SU-DHL-6 (cell line): ENCODE measurements around the gene CAPN12.

Experiments
- CTCF ChIP-seq: fragments of 200-600 bp; sonication (generic); IDR thresholded peaks from one replicate; pipeline ENCODE4 v1.5.1; 2017; ENCODE audit warnings: antibody characterized with exemption, mild to moderate bottlenecking, low read length, moderate library complexity; ENCODE audit not compliant: insufficient read depth, poor library complexity, severe bottlenecking
- EZH2phosphoT487 ChIP-seq: fragments of 200-600 bp; sonication (generic), shearing (Covaris generic); conservative IDR thresholded peaks from 2 replicates; pipeline ENCODE4 v1.6.1; 2018; ENCODE audit warnings: mild to moderate bottlenecking, antibody characterized with exemption, low read length, moderate library complexity, mixed read lengths

GRCh38 chr19:38690146-38690545, 54.1 kb downstream of the CAPN12 start:
- TF ChIP-seq CTCF: no peak
- no peak for TF ChIP-seq EZH2phosphoT487
